Suprapubic skin (tissue), 4 donors: Measurements from ENCODE around the gene ECM1. TPM values are rescaled to one million over a fixed set of nuclear protein-coding genes. Genes with fewer than 3 reads are reported as not detected.

Experiments used
- DNase-seq, 2 donors: peaks; one replicate each; pipeline ENCODE4 v3.0.0-alpha.2; 2019; ENCODE audit warnings: low spot score in 2 of 2
- H3K27ac ChIP-seq: fragments of 200-600 bp; sonication (generic); one replicate; pipeline ENCODE4 v1.5.1; 2019
- H3K27me3 ChIP-seq: fragments of 200-600 bp; sonication (generic); one replicate; pipeline ENCODE4 v1.5.1; 2019
- H3K36me3 ChIP-seq: fragments of 200-600 bp; sonication (generic); one replicate; pipeline ENCODE4 v1.5.1; 2019
- H3K4me1 ChIP-seq: fragments of 200-600 bp; sonication (generic); one replicate; pipeline ENCODE4 v1.5.1; 2019
- H3K4me3 ChIP-seq: fragments of 200-600 bp; sonication (generic); one replicate; pipeline ENCODE4 v1.5.1; 2019; ENCODE audit warnings: mild to moderate bottlenecking
- H3K9me3 ChIP-seq: fragments of 200-600 bp; sonication (generic); one replicate; pipeline ENCODE4 v1.5.1; 2019
- EP300 ChIP-seq: sonication (generic); formaldehyde crosslinking; IDR thresholded peaks from one replicate; pipeline ENCODE4 v1.6.1; 2017; ENCODE audit warnings: antibody characterized with exemption
- POLR2A ChIP-seq, 2 donors: fragments of 450-650 bp; IDR thresholded peaks; one replicate each; pipeline ENCODE4 v1.6.1; 2017; ENCODE audit warnings: antibody characterized with exemption in 2 of 2, mild to moderate bottlenecking in 2 of 2, moderate library complexity in 2 of 2
- POLR2AphosphoS5 ChIP-seq, 3 donors: sonication (generic); formaldehyde crosslinking; IDR thresholded peaks; one replicate each; pipeline ENCODE4 v1.6.1; 2017; ENCODE audit warnings: antibody characterized with exemption in 3 of 3
- WGBS: methylation state at CpG from one replicate; pipeline ENCODE4 v1.1.5; 2018; 5-methylcytosine and 5-hydroxymethylcytosine counted together
- total RNA-seq, 4 donors: library from RNA; depleted of rRNA; stranded (reverse); fragments of >200 nt; gene quantifications; one replicate each; pipeline ENCODE4 v1.1.0, GENCODE V29; 2016
- TF ChIP-seq, protein P1 (sequence below), 2 donors: fragments of 200-600 bp in 1 of 2; fragments of 450-650 bp in 1 of 2; sonication (generic) in 1 of 2; IDR thresholded peaks; one replicate each; pipeline ENCODE4 v1.5.1; 2016 to 2019; ENCODE audit warnings: antibody characterized with exemption in 2 of 2, mild to moderate bottlenecking in 1 of 2, moderate library complexity in 1 of 2

ECM1 gene
- total RNA-seq, 4 donors from 2014 or later = 20.8 to 60.7 (median 44.1) TPM

DNA sequence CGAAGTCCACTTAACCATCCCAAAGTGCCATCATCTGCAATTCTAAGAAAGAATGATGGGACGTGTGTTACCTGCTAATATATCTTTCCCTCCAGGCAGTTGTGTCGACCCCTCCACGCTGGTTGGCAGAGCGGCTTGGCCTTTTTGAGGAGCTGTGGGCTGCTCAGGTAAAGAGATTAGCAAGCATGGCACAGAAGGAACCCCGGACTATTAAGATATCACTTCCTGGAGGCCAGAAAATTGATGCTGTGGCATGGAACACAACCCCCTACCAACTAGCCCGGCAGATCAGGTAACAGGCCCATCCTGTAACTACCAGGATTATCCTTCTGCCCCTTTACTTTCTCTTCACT lies 20.2 kb upstream of the ECM1 start:
- WGBS = 2% methylated on average over 7 of the region's 7 CpGs
- TF ChIP-seq POLR2AphosphoS5 (IDR thresholded peaks at IDR 0.05) (no peak), EP300 (no peak), POLR2A (IDR thresholded peaks at IDR 0.05) (no peak)
- TF ChIP-seq, protein P1, sequence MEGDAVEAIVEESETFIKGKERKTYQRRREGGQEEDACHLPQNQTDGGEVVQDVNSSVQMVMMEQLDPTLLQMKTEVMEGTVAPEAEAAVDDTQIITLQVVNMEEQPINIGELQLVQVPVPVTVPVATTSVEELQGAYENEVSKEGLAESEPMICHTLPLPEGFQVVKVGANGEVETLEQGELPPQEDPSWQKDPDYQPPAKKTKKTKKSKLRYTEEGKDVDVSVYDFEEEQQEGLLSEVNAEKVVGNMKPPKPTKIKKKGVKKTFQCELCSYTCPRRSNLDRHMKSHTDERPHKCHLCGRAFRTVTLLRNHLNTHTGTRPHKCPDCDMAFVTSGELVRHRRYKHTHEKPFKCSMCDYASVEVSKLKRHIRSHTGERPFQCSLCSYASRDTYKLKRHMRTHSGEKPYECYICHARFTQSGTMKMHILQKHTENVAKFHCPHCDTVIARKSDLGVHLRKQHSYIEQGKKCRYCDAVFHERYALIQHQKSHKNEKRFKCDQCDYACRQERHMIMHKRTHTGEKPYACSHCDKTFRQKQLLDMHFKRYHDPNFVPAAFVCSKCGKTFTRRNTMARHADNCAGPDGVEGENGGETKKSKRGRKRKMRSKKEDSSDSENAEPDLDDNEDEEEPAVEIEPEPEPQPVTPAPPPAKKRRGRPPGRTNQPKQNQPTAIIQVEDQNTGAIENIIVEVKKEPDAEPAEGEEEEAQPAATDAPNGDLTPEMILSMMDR (IDR thresholded peaks at IDR 0.05) = no peak
- peak in 1 of 2 donors; percentile 29 for DNase-seq
- H3K27ac ChIP-seq = peak overlapping the region; percentile 82
- H3K36me3 ChIP-seq = peaks cover 32% of the 10 kb centered on the region
- peak overlapping the region; percentile 71 for H3K4me3 ChIP-seq
- H3K9me3 ChIP-seq = no peaks in the 10 kb centered on the region
- no peaks in the 10 kb centered on the region for H3K27me3 ChIP-seq
- peaks cover 13% of the 10 kb centered on the region for H3K4me1 ChIP-seq

DNA sequence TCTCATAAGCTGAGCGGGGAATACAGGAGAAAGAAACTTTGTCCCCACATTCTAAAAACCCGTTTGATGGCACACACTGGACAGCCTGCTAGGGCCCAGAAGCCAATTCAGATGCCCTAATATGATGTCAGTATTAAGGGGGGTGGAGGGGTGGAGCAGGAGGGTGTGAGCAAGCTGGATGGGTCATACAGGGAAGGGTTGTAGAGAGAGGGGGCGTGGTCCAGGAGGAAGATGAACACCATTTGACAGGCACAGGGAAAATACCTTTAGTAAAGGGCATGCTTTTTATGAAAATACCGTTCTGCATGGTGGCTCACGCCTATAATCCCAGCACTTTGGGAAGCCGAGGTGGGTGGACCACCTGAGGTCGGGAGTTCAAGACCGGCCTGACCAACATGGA lies 14.7 kb upstream of the ECM1 start:
- Histone ChIP-seq H3K9me3 (no peaks in the 10 kb centered on the region), H3K27ac (no peak overlapping the region), H3K4me3 (no peak overlapping the region), H3K27me3 (no peaks in the 10 kb centered on the region), H3K4me1 (peaks cover 2% of the 10 kb centered on the region), H3K36me3 (peaks cover 79% of the 10 kb centered on the region)
- TF ChIP-seq POLR2A (IDR thresholded peaks at IDR 0.05) (no peak), EP300 (no peak), POLR2AphosphoS5 (IDR thresholded peaks at IDR 0.05) (no peak)
- TF ChIP-seq, protein P1 (IDR thresholded peaks at IDR 0.05) = no peak
- DNase-seq = no peak
- WGBS = 97% methylated on average over 8 of the region's 8 CpGs

DNA sequence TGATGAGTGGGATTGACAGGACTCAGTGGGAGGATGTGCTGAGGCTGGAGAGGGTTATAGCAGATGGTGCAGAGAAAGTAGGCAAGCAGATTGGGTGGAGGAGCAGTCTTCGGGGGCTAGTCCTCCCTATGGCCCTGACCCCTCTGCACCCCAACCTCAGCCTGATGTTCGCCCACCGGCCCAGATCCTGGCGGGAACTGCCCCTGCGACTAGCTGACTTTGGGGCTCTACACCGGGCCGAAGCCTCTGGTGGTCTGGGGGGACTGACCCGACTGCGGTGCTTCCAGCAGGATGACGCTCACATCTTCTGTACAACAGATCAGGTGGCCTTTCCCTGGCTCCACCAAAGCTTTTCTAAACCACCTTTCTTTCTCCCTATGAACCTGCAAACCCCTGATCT lies 9.6 kb upstream of the ECM1 start:
- Histone ChIP-seq H3K36me3 (peaks cover 84% of the 10 kb centered on the region), H3K9me3 (no peaks in the 10 kb centered on the region), H3K4me1 (no peaks in the 10 kb centered on the region), H3K4me3 (no peak overlapping the region), H3K27me3 (no peaks in the 10 kb centered on the region), H3K27ac (no peak overlapping the region)
- no peak for TF ChIP-seq POLR2A (IDR thresholded peaks at IDR 0.05)
- TF ChIP-seq EP300 = no peak
- TF ChIP-seq, protein P1 (IDR thresholded peaks at IDR 0.05) = no peak
- TF ChIP-seq POLR2AphosphoS5 (IDR thresholded peaks at IDR 0.05) = no peak
- no peak for DNase-seq
- WGBS = 97% methylated on average over 10 of the region's 10 CpGs

DNA sequence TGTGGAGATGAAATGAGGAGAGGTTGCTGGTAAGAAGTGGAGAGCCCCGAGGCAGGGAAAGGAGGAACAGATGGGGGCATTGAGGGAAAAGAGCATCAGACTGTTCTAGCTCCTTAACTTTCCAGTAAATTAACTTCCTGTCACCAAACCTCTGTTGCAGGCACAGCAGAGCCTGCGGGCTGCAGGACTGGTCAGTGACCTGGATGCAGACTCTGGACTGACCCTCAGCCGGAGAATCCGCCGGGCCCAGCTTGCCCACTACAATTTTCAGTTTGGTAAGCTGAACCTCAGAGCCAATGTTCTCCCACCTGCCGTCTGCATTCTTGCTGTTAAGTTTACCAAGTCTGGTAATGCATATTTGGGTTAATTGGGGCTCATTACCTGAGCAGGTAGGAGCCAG lies 2.5 kb upstream of the ECM1 start:
- H3K36me3 ChIP-seq = peaks cover 56% of the 10 kb centered on the region
- H3K4me3 ChIP-seq = no peak overlapping the region
- peaks cover 25% of the 10 kb centered on the region for H3K4me1 ChIP-seq
- no peak for DNase-seq
- WGBS = 82% methylated on average over 6 of the region's 6 CpGs
- no peaks in the 10 kb centered on the region for H3K27me3 ChIP-seq
- H3K27ac ChIP-seq = no peak overlapping the region
- TF ChIP-seq EP300 (no peak), POLR2A (IDR thresholded peaks at IDR 0.05) (no peak), POLR2AphosphoS5 (IDR thresholded peaks at IDR 0.05) (no peak)
- TF ChIP-seq, protein P1 (IDR thresholded peaks at IDR 0.05) = no peak
- no peaks in the 10 kb centered on the region for H3K9me3 ChIP-seq

DNA sequence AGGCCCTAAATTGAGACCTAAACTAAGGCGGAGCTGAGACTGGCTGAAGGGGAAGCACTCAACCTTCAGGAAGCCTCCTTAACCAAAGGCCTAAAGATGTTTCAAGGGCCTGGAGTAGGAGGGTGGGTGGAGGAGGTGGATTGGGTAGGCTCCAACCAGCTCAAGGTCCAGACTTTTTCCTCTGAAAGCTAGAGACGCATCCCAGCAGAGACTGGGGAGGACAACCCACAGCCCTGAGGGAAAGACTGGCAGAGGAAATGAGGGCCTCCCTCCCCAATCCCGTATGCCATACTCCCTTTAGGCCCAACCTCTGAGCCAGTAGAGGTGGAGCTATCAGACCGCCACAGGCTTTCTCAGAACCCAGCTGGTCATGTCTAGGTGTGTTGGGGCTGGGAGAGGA lies 1.1 kb downstream of the ECM1 start:
- Histone ChIP-seq H3K27me3 (no peaks in the 10 kb centered on the region), H3K9me3 (no peaks in the 10 kb centered on the region), H3K27ac (no peak overlapping the region), H3K4me3 (peak overlapping the region; percentile 49), H3K4me1 (peaks cover 39% of the 10 kb centered on the region), H3K36me3 (peaks cover 46% of the 10 kb centered on the region)
- DNase-seq = no peak
- 64% methylated on average over 3 of the region's 4 CpGs for WGBS
- TF ChIP-seq POLR2AphosphoS5 (IDR thresholded peaks at IDR 0.05) (no peak), POLR2A (IDR thresholded peaks at IDR 0.05) (no peak), EP300 (no peak)
- TF ChIP-seq, protein P1 (IDR thresholded peaks at IDR 0.05) = no peak
